ENCODE data around the gene CCDC61.

CCDC61 gene

GRCh38 chr19:46043519-46043918, 48.3 kb downstream of the CCDC61 start:
- no peak for DNase-seq

- DNase-seq, result no peak
Observed at GRCh38 chr19:46049597-46049996, 54.3 kb downstream of the CCDC61 start.

- no peak for DNase-seq
Observed at GRCh38 chr19:46052896-46053295, 57.6 kb downstream of the CCDC61 start.

- DNase-seq, result no peak
Observed at GRCh38 chr19:46056536-46056935, 61.3 kb downstream of the CCDC61 start.

GRCh38 chr19:46058778-46059177, 63.5 kb downstream of the CCDC61 start:
- no peak for DNase-seq

- DNase-seq, result no peak
Observed at GRCh38 chr19:46060012-46060411, 64.7 kb downstream of the CCDC61 start.

- DNase-seq, result no peak
Observed at GRCh38 chr19:46063201-46063600, 67.9 kb downstream of the CCDC61 start.

- no peak for DNase-seq
Observed at GRCh38 chr19:46065486-46066071, 70.3 kb downstream of the CCDC61 start.

- no peak for DNase-seq
Observed at GRCh38 chr19:46066471-46066870, 71.2 kb downstream of the CCDC61 start.

GRCh38 chr19:46067691-46068090, 72.4 kb downstream of the CCDC61 start:
- DNase-seq, result no peak
